ENCODE data around the gene PICALM. TPM values are rescaled to one million over a fixed set of nuclear protein-coding genes. Genes with fewer than 3 reads are reported as not detected.
A peak's percentile ranks its signal among the peaks of the same experiment; 100 is the strongest.

The PICALM gene
- total RNA-seq, 2 donors from 2014 or later, result 116 to 162 TPM

DNA sequence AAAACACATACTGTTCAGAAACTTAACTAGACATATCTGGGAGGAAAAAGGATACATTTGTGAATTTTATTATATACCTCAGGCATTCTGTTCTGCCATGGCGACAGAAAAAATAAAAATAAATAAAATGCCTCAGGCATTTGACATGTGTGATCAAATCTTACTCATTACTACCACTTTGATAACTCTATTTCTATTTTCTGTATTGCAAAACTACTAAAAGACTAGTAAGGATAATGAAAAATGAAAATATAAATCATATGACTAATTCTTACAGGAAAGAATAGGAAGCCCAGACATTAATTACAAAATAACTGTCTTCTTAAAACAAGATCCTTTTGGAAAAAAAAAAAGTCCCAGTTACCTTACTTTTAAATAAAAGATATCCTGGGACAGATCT is 5.3 kb downstream of the PICALM start:
- TF ChIP-seq, protein P1, sequence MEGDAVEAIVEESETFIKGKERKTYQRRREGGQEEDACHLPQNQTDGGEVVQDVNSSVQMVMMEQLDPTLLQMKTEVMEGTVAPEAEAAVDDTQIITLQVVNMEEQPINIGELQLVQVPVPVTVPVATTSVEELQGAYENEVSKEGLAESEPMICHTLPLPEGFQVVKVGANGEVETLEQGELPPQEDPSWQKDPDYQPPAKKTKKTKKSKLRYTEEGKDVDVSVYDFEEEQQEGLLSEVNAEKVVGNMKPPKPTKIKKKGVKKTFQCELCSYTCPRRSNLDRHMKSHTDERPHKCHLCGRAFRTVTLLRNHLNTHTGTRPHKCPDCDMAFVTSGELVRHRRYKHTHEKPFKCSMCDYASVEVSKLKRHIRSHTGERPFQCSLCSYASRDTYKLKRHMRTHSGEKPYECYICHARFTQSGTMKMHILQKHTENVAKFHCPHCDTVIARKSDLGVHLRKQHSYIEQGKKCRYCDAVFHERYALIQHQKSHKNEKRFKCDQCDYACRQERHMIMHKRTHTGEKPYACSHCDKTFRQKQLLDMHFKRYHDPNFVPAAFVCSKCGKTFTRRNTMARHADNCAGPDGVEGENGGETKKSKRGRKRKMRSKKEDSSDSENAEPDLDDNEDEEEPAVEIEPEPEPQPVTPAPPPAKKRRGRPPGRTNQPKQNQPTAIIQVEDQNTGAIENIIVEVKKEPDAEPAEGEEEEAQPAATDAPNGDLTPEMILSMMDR (IDR thresholded peaks at IDR 0.05), result no peak
- peaks cover 3% of the 10 kb centered on the region for H3K4me1 ChIP-seq
- no peaks in the 10 kb centered on the region for H3K9me3 ChIP-seq
- no peaks in the 10 kb centered on the region for H3K36me3 ChIP-seq
- no peak overlapping the region for H3K4me3 ChIP-seq
- H3K27me3 ChIP-seq, result no peaks in the 10 kb centered on the region
- no peak for DNase-seq
- no peak overlapping the region for H3K9ac ChIP-seq (ENCODE audit: low read depth in 2 of 2, low read length in 2 of 2)
- H3K27ac ChIP-seq, result peak overlapping the region; percentile 5
- intact Hi-C loops (cut with DNase I), result no loop called here

DNA sequence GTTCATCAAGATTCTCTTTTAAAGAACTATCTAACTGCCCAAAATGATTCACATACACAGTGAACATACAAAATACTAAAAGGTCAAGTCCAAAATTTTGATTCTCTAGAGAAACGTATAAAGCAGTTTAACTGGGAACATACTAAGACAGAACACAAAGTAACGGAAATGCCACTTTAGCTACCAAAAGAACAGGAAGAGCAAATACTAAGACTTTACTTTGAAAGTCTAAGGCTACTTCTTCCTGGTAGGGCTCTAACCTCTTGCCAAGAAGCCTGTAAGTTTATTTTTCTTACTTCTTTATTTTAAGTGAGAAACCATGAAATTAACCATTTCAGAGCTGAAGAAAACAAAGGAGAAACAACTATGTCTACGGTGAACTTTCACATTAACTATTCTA is 6.2 kb downstream of the PICALM start:
- DNase-seq, result no peak
- no peaks in the 10 kb centered on the region for H3K36me3 ChIP-seq

DNA sequence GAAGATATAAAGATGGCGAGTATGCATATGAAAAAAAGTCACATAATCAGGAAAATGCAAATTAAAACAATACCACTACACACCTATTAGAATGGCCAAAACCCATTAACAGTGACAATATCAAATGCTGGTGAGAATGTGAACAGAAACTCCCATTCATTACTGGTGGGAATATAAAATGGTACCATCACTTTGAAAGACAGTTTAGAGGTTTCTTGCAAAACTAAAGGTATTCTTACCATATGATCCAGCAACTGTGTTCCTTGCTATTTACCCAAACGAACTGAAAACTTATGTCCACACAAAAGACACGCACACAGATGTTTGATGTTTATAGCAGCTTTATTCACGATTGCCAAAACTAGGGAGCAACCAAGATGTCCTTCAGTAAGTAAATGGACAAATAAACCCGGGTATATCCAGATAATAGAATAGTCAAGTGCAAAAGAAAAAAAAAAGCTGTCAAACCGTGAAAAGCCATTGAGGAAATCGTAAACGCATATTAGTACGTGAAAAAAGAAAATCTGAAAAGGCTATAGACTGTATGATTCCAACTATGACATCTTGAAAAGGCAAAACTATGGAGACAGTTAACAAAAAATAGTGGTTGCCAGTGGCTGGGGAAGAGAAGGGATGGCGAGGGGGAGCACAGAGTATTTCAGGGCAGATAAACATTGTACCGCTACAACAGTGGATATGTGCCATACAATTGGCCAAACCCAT is 7.2 kb downstream of the PICALM start:
- TF ChIP-seq, protein P1 (IDR thresholded peaks at IDR 0.05), result no peak
- no peak overlapping the region for H3K9ac ChIP-seq (ENCODE audit: low read depth in 2 of 2, low read length in 2 of 2)
- no peaks in the 10 kb centered on the region for H3K36me3 ChIP-seq
- no peaks in the 10 kb centered on the region for H3K27me3 ChIP-seq
- no peak overlapping the region for H3K4me3 ChIP-seq
- no peak for DNase-seq
- no peak overlapping the region for H3K27ac ChIP-seq
- no peaks in the 10 kb centered on the region for H3K9me3 ChIP-seq
- intact Hi-C loops (cut with DNase I), result no loop called here
- H3K4me1 ChIP-seq, result peaks cover 3% of the 10 kb centered on the region

More for the DNA sequence above, 6.2 kb downstream of the PICALM start:
- Histone ChIP-seq H3K27ac (no peak overlapping the region), H3K4me3 (no peak overlapping the region), H3K27me3 (no peaks in the 10 kb centered on the region), H3K9me3 (no peaks in the 10 kb centered on the region), H3K9ac (ENCODE audit: low read depth in 2 of 2, low read length in 2 of 2) (no peak overlapping the region), H3K4me1 (peaks cover 3% of the 10 kb centered on the region)
- TF ChIP-seq, protein P1 (IDR thresholded peaks at IDR 0.05), result no peak
- intact Hi-C loops (cut with DNase I), result no loop called here

GRCh38 chr11:86060544-86060943 is 8.3 kb downstream of the PICALM start:
- TF ChIP-seq, protein P1 (IDR thresholded peaks at IDR 0.05), result no peak
- H3K4me1 ChIP-seq, result peaks cover 3% of the 10 kb centered on the region

DNA sequence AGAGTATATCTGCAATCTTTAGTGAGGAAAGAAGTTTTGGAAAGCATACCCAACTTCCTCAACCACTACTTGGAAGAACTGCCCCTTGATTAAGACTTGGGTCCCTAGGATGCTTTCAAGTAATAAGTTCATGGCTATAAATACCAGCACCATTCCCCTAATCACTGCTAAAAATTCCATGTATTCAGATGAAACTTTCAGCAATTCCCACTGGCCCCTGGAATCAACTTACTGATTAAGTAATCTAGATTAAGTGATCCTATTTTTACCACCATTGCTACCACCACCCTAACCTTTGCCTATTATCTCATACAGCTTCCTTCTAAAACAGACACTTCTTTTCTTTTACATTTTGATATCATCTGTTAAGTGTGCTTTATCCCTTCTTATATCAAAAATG is 10.5 kb downstream of the PICALM start:
- Histone ChIP-seq H3K27ac (no peak overlapping the region), H3K9me3 (no peaks in the 10 kb centered on the region), H3K36me3 (no peaks in the 10 kb centered on the region), H3K9ac (ENCODE audit: low read depth in 2 of 2, low read length in 2 of 2) (no peak overlapping the region), H3K4me1 (peaks cover 2% of the 10 kb centered on the region), H3K27me3 (no peaks in the 10 kb centered on the region), H3K4me3 (no peak overlapping the region)
- no peak for DNase-seq
- intact Hi-C loops (cut with DNase I), result no loop called here
- TF ChIP-seq, protein P1 (IDR thresholded peaks at IDR 0.05), result no peak

More at GRCh38 chr11:86060544-86060943, 8.3 kb downstream of the PICALM start:
- H3K9ac ChIP-seq (ENCODE audit: low read depth in 2 of 2, low read length in 2 of 2), result no peak overlapping the region
- no peak overlapping the region for H3K4me3 ChIP-seq
- no peak for DNase-seq
- no peak overlapping the region for H3K27ac ChIP-seq
- intact Hi-C loops (cut with DNase I), result no loop called here
- H3K36me3 ChIP-seq, result no peaks in the 10 kb centered on the region
- no peaks in the 10 kb centered on the region for H3K9me3 ChIP-seq
- no peaks in the 10 kb centered on the region for H3K27me3 ChIP-seq

Measured in colonic mucosa (tissue), 4 donors.